ENCODE measurements around the gene NTN4.

The NTN4 gene

GRCh38 chr12:95808146-95808545 lies 17.6 kb upstream of the NTN4 start:
- H3K4me3 ChIP-seq (ENCODE audit: low read length), result no peak overlapping the region
- no peak for TF ChIP-seq CTCF (IDR thresholded peaks at IDR 0.05; ENCODE audit: insufficient read depth, low read depth, low read length, missing control alignments)
- no peak for DNase-seq (ENCODE audit: low read depth)

- DNase-seq (ENCODE audit: low read depth), result peak; percentile 99
- no peak overlapping the region for H3K4me3 ChIP-seq (ENCODE audit: low read length)
- no peak for TF ChIP-seq CTCF (IDR thresholded peaks at IDR 0.05; ENCODE audit: insufficient read depth, low read depth, low read length, missing control alignments)
Observed at GRCh38 chr12:95805864-95806671, 15.5 kb upstream of the NTN4 start.

GRCh38 chr12:95804291-95804690 lies 13.7 kb upstream of the NTN4 start:
- H3K4me3 ChIP-seq (ENCODE audit: low read length), result no peak overlapping the region
- no peak for DNase-seq (ENCODE audit: low read depth)
- no peak for TF ChIP-seq CTCF (IDR thresholded peaks at IDR 0.05; ENCODE audit: insufficient read depth, low read depth, low read length, missing control alignments)

- DNase-seq (ENCODE audit: low read depth), result no peak
- no peak overlapping the region for H3K4me3 ChIP-seq (ENCODE audit: low read length)
- no peak for TF ChIP-seq CTCF (IDR thresholded peaks at IDR 0.05; ENCODE audit: insufficient read depth, low read depth, low read length, missing control alignments)
Observed at GRCh38 chr12:95803817-95804216, 13.3 kb upstream of the NTN4 start.

GRCh38 chr12:95802482-95803270 lies 12.1 kb upstream of the NTN4 start:
- peak; percentile 97 for DNase-seq (ENCODE audit: low read depth)
- no peak for TF ChIP-seq CTCF (IDR thresholded peaks at IDR 0.05; ENCODE audit: insufficient read depth, low read depth, low read length, missing control alignments)
- no peak overlapping the region for H3K4me3 ChIP-seq (ENCODE audit: low read length)

GRCh38 chr12:95796982-95797289 lies 6.4 kb upstream of the NTN4 start:
- no peak overlapping the region for H3K4me3 ChIP-seq (ENCODE audit: low read length)
- TF ChIP-seq CTCF (IDR thresholded peaks at IDR 0.05; ENCODE audit: insufficient read depth, low read depth, low read length, missing control alignments), result no peak
- DNase-seq (ENCODE audit: low read depth), result peak; percentile 72

Data from epithelial cell of esophagus (primary cell).